ENCODE results near the gene GRHL3. TPM values are rescaled to one million over a fixed set of nuclear protein-coding genes. Genes with fewer than 3 reads are reported as not detected.

The GRHL3 gene
- total RNA-seq, 2 donors from 2014 or later = 8.1 to 8.4 TPM

GRCh38 chr1:24302209-24302611 is 16.9 kb upstream of the GRHL3 start:
- Histone ChIP-seq H3K27ac (no peak overlapping the region), H3K27me3 (replicated peaks; ENCODE audit: insufficient read depth) (no peaks in the 10 kb centered on the region), H3K36me3 (no peaks in the 10 kb centered on the region), H3K9me3 (no peaks in the 10 kb centered on the region), H3K4me3 (no peak overlapping the region), H3K4me1 (replicated peaks) (no peaks in the 10 kb centered on the region)
- no peak for DNase-seq (ENCODE audit: low spot score)
- intact Hi-C loops (cut with DNase I) = no loop called here
- TF ChIP-seq POLR2A (IDR thresholded peaks at IDR 0.05) (no peak), CTCF (IDR thresholded peaks at IDR 0.05) (no peak), POLR2AphosphoS5 (IDR thresholded peaks at IDR 0.05) (no peak)
- WGBS = 72% methylated on average over 3 of the region's 3 CpGs

- H3K27me3 ChIP-seq (replicated peaks; ENCODE audit: insufficient read depth) = no peaks in the 10 kb centered on the region
- no peaks in the 10 kb centered on the region for H3K9me3 ChIP-seq
- no peak for DNase-seq (ENCODE audit: low spot score)
- no peak overlapping the region for H3K4me3 ChIP-seq
- no peaks in the 10 kb centered on the region for H3K36me3 ChIP-seq
- TF ChIP-seq POLR2AphosphoS5 (IDR thresholded peaks at IDR 0.05) (no peak), POLR2A (IDR thresholded peaks at IDR 0.05) (no peak), CTCF (IDR thresholded peaks at IDR 0.05) (no peak)
- WGBS = 94% methylated on average over 4 of the region's 4 CpGs
- H3K4me1 ChIP-seq (replicated peaks) = no peaks in the 10 kb centered on the region
- intact Hi-C loops (cut with DNase I) = no loop called here
- H3K27ac ChIP-seq = no peak overlapping the region
These were observed 15.6 kb upstream of the GRHL3 start for GRCh38 chr1:24303600-24303999.

GRCh38 chr1:24304763-24305162 is 14.4 kb upstream of the GRHL3 start:
- 85% methylated on average over 3 of the region's 3 CpGs for WGBS
- no peak overlapping the region for H3K4me3 ChIP-seq
- no peaks in the 10 kb centered on the region for H3K27me3 ChIP-seq (replicated peaks; ENCODE audit: insufficient read depth)
- H3K27ac ChIP-seq = no peak overlapping the region
- intact Hi-C loops (cut with DNase I) = no loop called here
- H3K9me3 ChIP-seq = no peaks in the 10 kb centered on the region
- no peak for DNase-seq (ENCODE audit: low spot score)
- H3K4me1 ChIP-seq (replicated peaks) = no peaks in the 10 kb centered on the region
- no peaks in the 10 kb centered on the region for H3K36me3 ChIP-seq
- TF ChIP-seq POLR2A (IDR thresholded peaks at IDR 0.05) = no peak
- TF ChIP-seq CTCF (IDR thresholded peaks at IDR 0.05) = no peak
- no peak for TF ChIP-seq POLR2AphosphoS5 (IDR thresholded peaks at IDR 0.05)

- intact Hi-C loops (cut with DNase I) = no loop called here
- no peak for DNase-seq (ENCODE audit: low spot score)
- H3K4me1 ChIP-seq (replicated peaks) = no peaks in the 10 kb centered on the region
- H3K27me3 ChIP-seq (replicated peaks; ENCODE audit: insufficient read depth) = no peaks in the 10 kb centered on the region
- H3K27ac ChIP-seq = no peak overlapping the region
- H3K4me3 ChIP-seq = no peak overlapping the region
- TF ChIP-seq POLR2A (IDR thresholded peaks at IDR 0.05) (no peak), CTCF (IDR thresholded peaks at IDR 0.05) (no peak), POLR2AphosphoS5 (IDR thresholded peaks at IDR 0.05) (no peak)
- no peaks in the 10 kb centered on the region for H3K9me3 ChIP-seq
- no peaks in the 10 kb centered on the region for H3K36me3 ChIP-seq
- WGBS = 74% methylated on average over 7 of the region's 7 CpGs
These were observed 10.7 kb upstream of the GRHL3 start for GRCh38 chr1:24308365-24309015.

GRCh38 chr1:24309762-24310485 is 9.2 kb upstream of the GRHL3 start:
- TF ChIP-seq POLR2A (IDR thresholded peaks at IDR 0.05) (no peak), CTCF (IDR thresholded peaks at IDR 0.05) (no peak), POLR2AphosphoS5 (IDR thresholded peaks at IDR 0.05) (no peak)
- Histone ChIP-seq H3K36me3 (no peaks in the 10 kb centered on the region), H3K9me3 (no peaks in the 10 kb centered on the region), H3K4me3 (no peak overlapping the region), H3K4me1 (replicated peaks) (no peaks in the 10 kb centered on the region), H3K27ac (no peak overlapping the region), H3K27me3 (replicated peaks; ENCODE audit: insufficient read depth) (no peaks in the 10 kb centered on the region)
- WGBS = 76% methylated on average over 4 of the region's 4 CpGs
- intact Hi-C loops (cut with DNase I) = loop anchor here (10.0 kb wide), 1 partner anchor 105 kb away; no protein-coding TSS in a partner anchor
- DNase-seq (ENCODE audit: low spot score) = no peak

Data from prostate gland (tissue), 2 donors.